Gastroesophageal sphincter (tissue), 3 donors: ENCODE data around the gene LLGL2.

Experiments used
- CTCF ChIP-seq, 4 experiments: fragments of 200-600 bp in 2 of 4; fragments of 450-650 bp in 2 of 4; sonication (generic) in 1 of 4; IDR thresholded peaks; one replicate each; pipeline ENCODE4 v1.5.1; 2017 to 2019; ENCODE audit warnings: antibody characterized with exemption in 4 of 4, mild to moderate bottlenecking in 2 of 4, moderate library complexity in 2 of 4
- EP300 ChIP-seq: sonication (generic); formaldehyde crosslinking; IDR thresholded peaks from one replicate; pipeline ENCODE4 v1.6.1; 2017; ENCODE audit warnings: antibody characterized with exemption, mild to moderate bottlenecking
- POLR2A ChIP-seq, 2 donors: fragments of 450-650 bp; IDR thresholded peaks; one replicate each; pipeline ENCODE4 v1.6.1; 2017; ENCODE audit warnings: antibody characterized with exemption in 2 of 2, mild to moderate bottlenecking in 2 of 2, moderate library complexity in 1 of 2

- TF ChIP-seq CTCF (IDR thresholded peaks at IDR 0.05): no peak
- no peak for TF ChIP-seq EP300
- no peak for TF ChIP-seq POLR2A (IDR thresholded peaks at IDR 0.05)
Observed at GRCh38 chr17:75616521-75617122, 91.1 kb downstream of the LLGL2 start.
